ENCODE results near the gene MAN2B2.

MAN2B2 gene

GRCh38 chr4:6565691-6566390 is 9.1 kb upstream of the MAN2B2 start:
- H2AFZ ChIP-seq (ENCODE audit: low read depth, low read length) = no peak overlapping the region
- peaks cover 3% of the 10 kb centered on the region for H3K4me1 ChIP-seq (ENCODE audit: insufficient read depth, low read length)
- no peaks in the 10 kb centered on the region for H3K36me3 ChIP-seq (ENCODE audit: insufficient read depth, low read length)
- no peaks in the 10 kb centered on the region for H3K9me3 ChIP-seq (ENCODE audit: low read length)
- H3K4me3 ChIP-seq (ENCODE audit: low read length) = no peak overlapping the region
- peaks cover 72% of the 10 kb centered on the region for H3K27me3 ChIP-seq (ENCODE audit: insufficient read depth, low read length)

DNA sequence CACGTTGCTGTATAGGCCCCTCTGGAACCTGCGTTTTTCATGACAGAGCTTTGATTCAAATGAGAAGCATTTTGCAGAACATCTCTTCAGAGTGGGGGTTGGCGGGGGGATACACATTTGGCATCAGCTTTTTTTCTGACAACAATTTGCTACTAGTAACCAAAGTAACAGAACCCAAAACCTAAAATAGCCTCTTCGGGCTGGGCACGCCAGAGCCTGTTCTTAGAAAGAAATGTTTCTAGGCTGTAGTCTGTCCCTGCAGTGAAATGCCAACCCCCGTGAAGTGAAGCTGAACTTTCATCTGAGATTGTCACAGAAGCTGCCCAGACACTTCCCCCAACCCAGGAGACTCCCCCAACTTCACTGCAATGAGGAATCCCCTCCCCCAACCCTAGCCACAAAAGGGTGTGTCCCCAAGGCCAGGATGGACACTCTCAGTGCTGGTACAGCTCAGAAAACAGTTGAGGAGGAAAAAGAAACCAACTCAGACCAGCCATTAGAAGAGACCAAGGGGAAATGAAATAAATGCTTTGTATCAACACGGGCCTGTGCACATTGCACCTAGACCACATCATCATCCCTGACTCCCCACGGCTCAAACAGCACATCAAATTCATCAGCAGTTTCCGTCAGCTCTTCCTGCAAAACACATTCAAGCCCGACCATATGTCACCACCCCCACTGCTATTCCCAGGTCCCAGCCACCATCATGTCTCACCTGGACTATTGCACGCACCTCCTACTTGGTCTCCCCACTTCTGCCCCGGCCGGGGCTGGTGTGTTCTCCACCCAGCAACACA is 8.4 kb upstream of the MAN2B2 start:
- peaks cover 72% of the 10 kb centered on the region for H3K27me3 ChIP-seq (ENCODE audit: insufficient read depth, low read length)

GRCh38 chr4:6567218-6567617 is 7.8 kb upstream of the MAN2B2 start:
- Histone ChIP-seq H3K36me3 (ENCODE audit: insufficient read depth, low read length) (no peaks in the 10 kb centered on the region), H3K4me3 (ENCODE audit: low read length) (no peak overlapping the region), H3K4me1 (ENCODE audit: insufficient read depth, low read length) (peaks cover 3% of the 10 kb centered on the region), H2AFZ (ENCODE audit: low read depth, low read length) (no peak overlapping the region), H3K9me3 (ENCODE audit: low read length) (no peaks in the 10 kb centered on the region), H3K27me3 (ENCODE audit: insufficient read depth, low read length) (peaks cover 69% of the 10 kb centered on the region)

More for the DNA sequence above, 8.4 kb upstream of the MAN2B2 start:
- Histone ChIP-seq H3K36me3 (ENCODE audit: insufficient read depth, low read length) (no peaks in the 10 kb centered on the region), H3K4me3 (ENCODE audit: low read length) (no peak overlapping the region), H3K4me1 (ENCODE audit: insufficient read depth, low read length) (peaks cover 3% of the 10 kb centered on the region), H2AFZ (ENCODE audit: low read depth, low read length) (no peak overlapping the region), H3K9me3 (ENCODE audit: low read length) (no peaks in the 10 kb centered on the region)

- Histone ChIP-seq H3K27me3 (ENCODE audit: insufficient read depth, low read length) (peaks cover 67% of the 10 kb centered on the region), H3K9me3 (ENCODE audit: low read length) (no peaks in the 10 kb centered on the region), H3K4me3 (ENCODE audit: low read length) (no peak overlapping the region), H3K36me3 (ENCODE audit: insufficient read depth, low read length) (no peaks in the 10 kb centered on the region), H3K4me1 (ENCODE audit: insufficient read depth, low read length) (peaks cover 3% of the 10 kb centered on the region), H2AFZ (ENCODE audit: low read depth, low read length) (no peak overlapping the region)
These were observed 6.8 kb upstream of the MAN2B2 start for GRCh38 chr4:6568148-6568547.

- Histone ChIP-seq H3K4me3 (ENCODE audit: low read length) (no peak overlapping the region), H3K27me3 (ENCODE audit: insufficient read depth, low read length) (peaks cover 72% of the 10 kb centered on the region)
These were observed 6.2 kb upstream of the MAN2B2 start for GRCh38 chr4:6568689-6569332.

DNA sequence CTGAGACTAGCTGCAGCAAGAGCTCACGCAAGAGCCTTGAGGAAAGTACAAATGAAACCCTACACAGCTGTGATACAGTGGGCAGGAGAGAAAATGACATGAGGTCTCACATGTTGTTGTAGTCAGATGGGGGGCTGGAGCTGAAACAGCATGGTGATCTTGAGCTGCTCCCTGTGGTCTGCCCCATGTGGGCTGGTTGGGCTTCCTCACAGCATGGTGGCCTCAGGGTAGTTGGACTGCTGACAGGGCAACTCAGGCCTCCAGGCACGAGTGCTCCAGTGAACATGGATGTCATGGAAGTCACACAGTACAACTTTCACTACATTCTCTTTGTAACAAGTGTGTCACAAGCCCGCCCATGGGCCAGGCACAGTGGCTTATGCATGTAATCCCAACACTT is 3.4 kb upstream of the MAN2B2 start:
- H3K4me1 ChIP-seq (ENCODE audit: insufficient read depth, low read length) = peaks cover 7% of the 10 kb centered on the region
- no peaks in the 10 kb centered on the region for H3K36me3 ChIP-seq (ENCODE audit: insufficient read depth, low read length)
- peaks cover 44% of the 10 kb centered on the region for H3K27me3 ChIP-seq (ENCODE audit: insufficient read depth, low read length)
- H3K4me3 ChIP-seq (ENCODE audit: low read length) = no peak overlapping the region
- no peaks in the 10 kb centered on the region for H3K9me3 ChIP-seq (ENCODE audit: low read length)
- no peak overlapping the region for H2AFZ ChIP-seq (ENCODE audit: low read depth, low read length)

More at GRCh38 chr4:6568689-6569332, 6.2 kb upstream of the MAN2B2 start:
- no peaks in the 10 kb centered on the region for H3K36me3 ChIP-seq (ENCODE audit: insufficient read depth, low read length)
- no peak overlapping the region for H2AFZ ChIP-seq (ENCODE audit: low read depth, low read length)
- H3K4me1 ChIP-seq (ENCODE audit: insufficient read depth, low read length) = peaks cover 3% of the 10 kb centered on the region
- no peaks in the 10 kb centered on the region for H3K9me3 ChIP-seq (ENCODE audit: low read length)

DNA sequence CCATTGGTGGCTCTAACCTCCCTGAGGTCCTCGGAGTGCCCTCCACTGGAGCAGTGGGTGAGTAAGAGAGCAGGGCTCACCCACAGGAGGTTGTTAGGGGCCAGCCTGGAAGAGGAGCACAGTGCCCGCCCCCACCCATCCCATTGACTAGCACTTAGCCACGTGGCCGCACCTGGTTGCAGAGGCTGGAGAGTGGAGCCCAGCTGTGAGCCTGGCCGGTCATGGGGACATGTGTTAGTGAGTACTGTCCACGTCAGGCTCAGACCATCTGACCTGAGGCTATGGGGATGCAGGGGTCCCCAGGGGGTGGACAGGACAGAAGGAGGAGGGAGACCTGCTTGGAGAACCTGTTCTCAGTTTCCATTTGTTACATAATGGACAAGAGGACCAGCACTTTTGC is 1.4 kb upstream of the MAN2B2 start:
- Histone ChIP-seq H3K9me3 (ENCODE audit: low read length) (peaks cover 4% of the 10 kb centered on the region), H3K36me3 (ENCODE audit: insufficient read depth, low read length) (peaks cover 11% of the 10 kb centered on the region), H3K27me3 (ENCODE audit: insufficient read depth, low read length) (peaks cover 32% of the 10 kb centered on the region), H3K4me3 (ENCODE audit: low read length) (no peak overlapping the region), H3K4me1 (ENCODE audit: insufficient read depth, low read length) (peaks cover 7% of the 10 kb centered on the region), H2AFZ (ENCODE audit: low read depth, low read length) (no peak overlapping the region)

- Histone ChIP-seq H3K36me3 (ENCODE audit: insufficient read depth, low read length) (peaks cover 15% of the 10 kb centered on the region), H2AFZ (ENCODE audit: low read depth, low read length) (peak overlapping the region; percentile 85), H3K27me3 (ENCODE audit: insufficient read depth, low read length) (peaks cover 28% of the 10 kb centered on the region), H3K9me3 (ENCODE audit: low read length) (peaks cover 5% of the 10 kb centered on the region), H3K4me1 (ENCODE audit: insufficient read depth, low read length) (peaks cover 7% of the 10 kb centered on the region), H3K4me3 (ENCODE audit: low read length) (peak overlapping the region; percentile 91)
These were observed 823 bp upstream of the MAN2B2 start for GRCh38 chr4:6573986-6574746.

DNA sequence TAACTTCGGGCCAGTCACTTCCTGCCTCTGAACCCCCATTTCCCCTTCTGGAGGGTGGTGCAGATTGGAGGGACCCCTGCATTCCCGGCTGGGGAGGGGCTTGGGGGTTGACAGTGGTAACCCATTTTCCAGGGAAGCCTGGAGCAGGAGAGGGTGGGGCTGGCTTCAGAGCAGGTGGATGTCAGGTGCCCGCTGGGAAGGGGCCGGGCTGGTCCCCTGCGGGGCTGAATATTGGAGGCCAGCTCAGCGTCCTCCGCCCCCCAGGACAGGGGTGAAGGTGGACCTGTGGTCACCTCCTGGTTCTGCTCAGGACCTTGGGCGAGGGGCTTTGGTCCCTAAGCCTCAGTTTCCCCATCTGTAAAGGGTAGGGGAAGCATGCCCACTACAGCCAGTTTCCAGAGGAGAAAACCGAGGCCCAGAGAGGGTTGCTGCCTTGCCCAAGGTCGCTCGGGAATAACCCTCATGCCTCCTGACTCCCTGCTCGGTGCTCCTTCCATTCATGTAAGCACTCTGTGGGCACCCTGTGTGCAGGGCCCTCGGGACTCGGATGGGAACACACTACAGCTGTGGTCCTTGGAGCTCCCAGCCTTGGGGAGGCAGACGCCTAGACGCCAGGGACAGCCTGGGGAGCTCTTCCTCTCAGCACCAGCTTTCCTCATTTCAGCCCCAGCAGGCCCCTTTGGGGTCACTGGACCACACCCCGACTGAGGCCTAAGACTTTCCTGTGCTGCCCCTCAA is 683 bp downstream of the MAN2B2 start:
- Histone ChIP-seq H3K36me3 (ENCODE audit: insufficient read depth, low read length) (peaks cover 26% of the 10 kb centered on the region), H2AFZ (ENCODE audit: low read depth, low read length) (peak overlapping the region; percentile 85), H3K9me3 (ENCODE audit: low read length) (peaks cover 5% of the 10 kb centered on the region), H3K27me3 (ENCODE audit: insufficient read depth, low read length) (peaks cover 24% of the 10 kb centered on the region), H3K4me1 (ENCODE audit: insufficient read depth, low read length) (peaks cover 7% of the 10 kb centered on the region), H3K4me3 (ENCODE audit: low read length) (peak overlapping the region; percentile 91)

DNA sequence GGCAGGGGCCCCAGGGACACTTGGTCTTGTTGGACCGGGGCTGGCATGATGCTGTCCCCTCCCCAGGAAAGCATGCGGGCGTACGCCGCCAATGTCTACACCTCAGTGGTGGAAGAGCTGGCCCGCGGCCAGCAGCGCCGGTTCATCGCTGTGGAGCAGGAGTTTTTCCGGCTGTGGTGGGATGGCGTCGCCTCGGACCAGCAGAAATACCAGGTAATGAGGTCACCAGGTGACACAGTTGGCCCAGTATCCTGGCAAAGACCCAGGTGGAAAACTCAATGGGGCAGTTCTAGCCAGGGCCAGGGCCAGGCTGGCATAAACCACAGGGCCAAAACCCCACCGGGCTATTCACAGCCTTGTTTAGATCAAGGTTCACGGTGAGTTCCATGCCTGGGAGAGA is 1.5 kb downstream of the MAN2B2 start:
- H3K27me3 ChIP-seq (ENCODE audit: insufficient read depth, low read length) = peaks cover 17% of the 10 kb centered on the region
- peaks cover 30% of the 10 kb centered on the region for H3K36me3 ChIP-seq (ENCODE audit: insufficient read depth, low read length)
- peaks cover 5% of the 10 kb centered on the region for H3K9me3 ChIP-seq (ENCODE audit: low read length)
- H3K4me3 ChIP-seq (ENCODE audit: low read length) = no peak overlapping the region
- H2AFZ ChIP-seq (ENCODE audit: low read depth, low read length) = no peak overlapping the region
- H3K4me1 ChIP-seq (ENCODE audit: insufficient read depth, low read length) = peaks cover 7% of the 10 kb centered on the region

- H3K4me1 ChIP-seq (ENCODE audit: insufficient read depth, low read length) = peaks cover 7% of the 10 kb centered on the region
- peaks cover 5% of the 10 kb centered on the region for H3K9me3 ChIP-seq (ENCODE audit: low read length)
- no peak overlapping the region for H2AFZ ChIP-seq (ENCODE audit: low read depth, low read length)
- no peak overlapping the region for H3K4me3 ChIP-seq (ENCODE audit: low read length)
- H3K27me3 ChIP-seq (ENCODE audit: insufficient read depth, low read length) = peaks cover 13% of the 10 kb centered on the region
- H3K36me3 ChIP-seq (ENCODE audit: insufficient read depth, low read length) = peaks cover 34% of the 10 kb centered on the region
These were observed 1.9 kb downstream of the MAN2B2 start for GRCh38 chr4:6576932-6577331.

GRCh38 chr4:6577409-6577808 is 2.4 kb downstream of the MAN2B2 start:
- Histone ChIP-seq H3K4me1 (ENCODE audit: insufficient read depth, low read length) (peaks cover 7% of the 10 kb centered on the region), H2AFZ (ENCODE audit: low read depth, low read length) (no peak overlapping the region), H3K36me3 (ENCODE audit: insufficient read depth, low read length) (peaks cover 34% of the 10 kb centered on the region), H3K9me3 (ENCODE audit: low read length) (peaks cover 5% of the 10 kb centered on the region), H3K4me3 (ENCODE audit: low read length) (no peak overlapping the region), H3K27me3 (ENCODE audit: insufficient read depth, low read length) (peaks cover 13% of the 10 kb centered on the region)

Data from neuron (in vitro differentiated cells).